ENCODE results near the gene FSTL5.

DNA sequence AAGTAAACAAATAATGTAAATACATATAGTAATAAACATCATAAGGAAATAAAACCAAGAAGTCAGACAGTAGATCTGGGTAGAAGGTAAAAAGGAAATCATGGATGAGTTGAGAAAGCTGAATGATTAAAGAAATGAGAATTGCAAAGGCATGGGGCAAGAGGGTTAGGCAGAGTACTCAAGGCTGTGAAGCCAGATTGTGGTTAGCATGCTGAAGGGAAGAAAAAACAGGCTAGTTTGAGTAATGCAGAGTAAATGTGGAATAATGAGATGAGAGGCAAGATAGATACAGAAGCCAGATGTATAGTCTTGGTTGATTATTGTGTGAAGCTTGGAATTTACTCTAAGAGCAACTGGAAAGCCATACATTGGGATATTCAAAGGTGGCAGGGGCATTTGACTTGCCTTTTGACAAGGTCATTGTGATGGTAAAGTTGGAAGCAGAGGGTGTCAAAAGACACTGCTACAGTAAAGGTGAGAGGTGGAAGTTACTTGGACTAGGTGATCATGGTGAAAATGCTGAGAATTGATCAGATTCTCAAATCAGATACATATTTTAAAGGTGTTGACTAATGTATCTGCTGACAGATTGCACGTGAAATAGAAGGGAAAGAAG lies 307.0 kb downstream of the FSTL5 start:
- TF ChIP-seq, protein P1, sequence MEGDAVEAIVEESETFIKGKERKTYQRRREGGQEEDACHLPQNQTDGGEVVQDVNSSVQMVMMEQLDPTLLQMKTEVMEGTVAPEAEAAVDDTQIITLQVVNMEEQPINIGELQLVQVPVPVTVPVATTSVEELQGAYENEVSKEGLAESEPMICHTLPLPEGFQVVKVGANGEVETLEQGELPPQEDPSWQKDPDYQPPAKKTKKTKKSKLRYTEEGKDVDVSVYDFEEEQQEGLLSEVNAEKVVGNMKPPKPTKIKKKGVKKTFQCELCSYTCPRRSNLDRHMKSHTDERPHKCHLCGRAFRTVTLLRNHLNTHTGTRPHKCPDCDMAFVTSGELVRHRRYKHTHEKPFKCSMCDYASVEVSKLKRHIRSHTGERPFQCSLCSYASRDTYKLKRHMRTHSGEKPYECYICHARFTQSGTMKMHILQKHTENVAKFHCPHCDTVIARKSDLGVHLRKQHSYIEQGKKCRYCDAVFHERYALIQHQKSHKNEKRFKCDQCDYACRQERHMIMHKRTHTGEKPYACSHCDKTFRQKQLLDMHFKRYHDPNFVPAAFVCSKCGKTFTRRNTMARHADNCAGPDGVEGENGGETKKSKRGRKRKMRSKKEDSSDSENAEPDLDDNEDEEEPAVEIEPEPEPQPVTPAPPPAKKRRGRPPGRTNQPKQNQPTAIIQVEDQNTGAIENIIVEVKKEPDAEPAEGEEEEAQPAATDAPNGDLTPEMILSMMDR (IDR thresholded peaks at IDR 0.05; ENCODE audit: insufficient read depth, low read length, poor library complexity, severe bottlenecking): no peak
- no peak for TF ChIP-seq EZH2phosphoT487 (conservative IDR thresholded peaks at IDR 0.05; ENCODE audit: low read length)

All from SU-DHL-6 (cell line).